ENCODE results near the gene ANKRD22.
A peak's percentile ranks its signal among the peaks of the same experiment; 100 is the strongest.

Gene ANKRD22

DNA sequence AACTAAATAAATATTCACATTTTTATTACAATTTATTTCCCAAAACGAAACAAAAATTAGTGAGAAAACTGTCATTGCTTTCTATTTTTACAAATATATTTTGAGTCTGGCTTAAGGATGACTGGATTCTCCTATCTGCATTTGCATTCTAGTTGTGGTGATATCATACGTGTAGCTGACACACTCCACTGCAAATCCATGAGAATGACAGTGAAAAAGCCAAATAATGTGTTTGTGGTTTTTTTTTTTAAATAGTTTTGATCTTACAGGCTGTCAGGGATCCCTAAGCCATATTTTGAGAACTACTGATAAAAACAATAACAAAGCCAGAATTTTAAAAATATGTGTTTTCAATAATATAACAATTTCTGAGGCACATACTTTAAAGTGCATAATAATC lies 22.6 kb upstream of the ANKRD22 start:
- no peak overlapping the region for H3K27ac ChIP-seq
- TF ChIP-seq, protein P1, sequence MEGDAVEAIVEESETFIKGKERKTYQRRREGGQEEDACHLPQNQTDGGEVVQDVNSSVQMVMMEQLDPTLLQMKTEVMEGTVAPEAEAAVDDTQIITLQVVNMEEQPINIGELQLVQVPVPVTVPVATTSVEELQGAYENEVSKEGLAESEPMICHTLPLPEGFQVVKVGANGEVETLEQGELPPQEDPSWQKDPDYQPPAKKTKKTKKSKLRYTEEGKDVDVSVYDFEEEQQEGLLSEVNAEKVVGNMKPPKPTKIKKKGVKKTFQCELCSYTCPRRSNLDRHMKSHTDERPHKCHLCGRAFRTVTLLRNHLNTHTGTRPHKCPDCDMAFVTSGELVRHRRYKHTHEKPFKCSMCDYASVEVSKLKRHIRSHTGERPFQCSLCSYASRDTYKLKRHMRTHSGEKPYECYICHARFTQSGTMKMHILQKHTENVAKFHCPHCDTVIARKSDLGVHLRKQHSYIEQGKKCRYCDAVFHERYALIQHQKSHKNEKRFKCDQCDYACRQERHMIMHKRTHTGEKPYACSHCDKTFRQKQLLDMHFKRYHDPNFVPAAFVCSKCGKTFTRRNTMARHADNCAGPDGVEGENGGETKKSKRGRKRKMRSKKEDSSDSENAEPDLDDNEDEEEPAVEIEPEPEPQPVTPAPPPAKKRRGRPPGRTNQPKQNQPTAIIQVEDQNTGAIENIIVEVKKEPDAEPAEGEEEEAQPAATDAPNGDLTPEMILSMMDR (IDR thresholded peaks at IDR 0.05): no peak
- no peak for TF ChIP-seq ZFX (IDR thresholded peaks at IDR 0.05; ENCODE audit: borderline replicate concordance)

GRCh38 chr10:88873757-88874156 lies 22.1 kb upstream of the ANKRD22 start:
- H3K27ac ChIP-seq: no peak overlapping the region
- no peak for TF ChIP-seq ZFX (IDR thresholded peaks at IDR 0.05; ENCODE audit: borderline replicate concordance)
- TF ChIP-seq, protein P1 (IDR thresholded peaks at IDR 0.05): no peak

DNA sequence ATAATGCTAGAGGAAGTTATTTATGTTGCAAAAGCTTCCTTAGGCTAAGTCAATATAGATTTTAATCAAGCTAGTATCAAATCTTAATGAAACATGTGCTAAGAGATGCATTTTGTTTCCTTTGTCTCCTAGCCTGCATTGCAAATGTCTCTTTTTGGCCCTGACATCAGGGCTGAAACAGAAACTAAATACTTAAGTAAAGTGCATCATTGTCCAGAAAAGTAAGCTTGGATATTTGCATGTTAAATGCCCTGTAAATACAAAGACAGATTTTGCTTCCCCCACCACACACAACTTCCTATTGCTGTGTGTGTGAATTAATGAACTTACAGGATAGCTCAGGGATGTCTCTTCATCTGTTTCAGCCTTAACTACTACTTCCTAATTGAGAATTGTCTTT lies 18.4 kb upstream of the ANKRD22 start:
- no peak for TF ChIP-seq ZFX (IDR thresholded peaks at IDR 0.05; ENCODE audit: borderline replicate concordance)
- TF ChIP-seq, protein P1 (IDR thresholded peaks at IDR 0.05): no peak
- no peak overlapping the region for H3K27ac ChIP-seq

DNA sequence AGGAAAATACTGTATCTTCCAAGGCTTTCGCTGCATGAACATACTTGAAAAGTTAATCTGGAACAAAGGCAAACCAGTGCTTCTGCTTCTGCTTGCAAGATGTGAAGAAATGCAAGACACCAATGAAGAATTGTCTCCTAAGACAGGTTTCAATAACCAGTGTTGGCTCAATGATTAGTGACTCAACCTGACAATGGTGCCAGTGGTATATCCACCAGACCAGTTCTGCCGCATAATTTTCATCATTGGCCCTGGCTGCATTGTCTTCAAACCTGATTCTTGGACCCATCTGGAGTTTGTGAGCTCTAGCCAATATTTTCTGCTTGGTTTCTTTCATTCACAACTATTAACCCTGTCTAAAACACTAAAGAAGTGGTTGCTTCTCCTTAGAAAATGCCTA lies 14.8 kb upstream of the ANKRD22 start:
- no peak for TF ChIP-seq ZFX (IDR thresholded peaks at IDR 0.05; ENCODE audit: borderline replicate concordance)
- TF ChIP-seq, protein P1 (IDR thresholded peaks at IDR 0.05): no peak
- H3K27ac ChIP-seq: no peak overlapping the region

DNA sequence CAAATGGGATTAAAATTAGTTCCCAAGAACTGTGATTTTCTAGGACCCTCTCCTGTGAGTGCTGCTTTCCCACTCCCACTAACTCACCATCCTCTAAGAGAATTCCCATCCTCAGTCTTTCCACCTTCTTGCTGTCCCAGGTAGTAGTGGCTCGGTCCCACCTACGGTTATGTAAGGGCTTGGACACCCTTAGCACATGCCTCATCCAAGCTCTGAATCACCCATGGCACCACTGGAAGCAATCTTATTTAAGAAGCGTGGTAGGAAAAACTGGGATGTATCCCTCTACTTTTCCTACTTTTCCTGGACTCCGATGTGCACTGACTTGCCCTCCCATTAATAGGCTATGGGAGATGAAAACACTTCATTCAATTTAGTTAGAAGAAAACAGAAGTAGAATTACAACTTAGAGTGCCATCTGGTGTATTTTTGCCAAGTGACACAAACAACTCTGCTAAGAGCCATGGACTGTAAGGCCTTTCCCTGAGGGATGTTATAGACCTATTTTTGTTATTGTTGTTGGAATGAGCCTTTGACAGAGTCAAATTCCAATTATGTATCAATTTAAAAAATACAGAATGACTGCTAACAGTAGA lies 13.7 kb upstream of the ANKRD22 start:
- TF ChIP-seq, protein P1 (IDR thresholded peaks at IDR 0.05): peak; percentile 35
- no peak for TF ChIP-seq ZFX (IDR thresholded peaks at IDR 0.05; ENCODE audit: borderline replicate concordance)
- H3K27ac ChIP-seq: no peak overlapping the region

DNA sequence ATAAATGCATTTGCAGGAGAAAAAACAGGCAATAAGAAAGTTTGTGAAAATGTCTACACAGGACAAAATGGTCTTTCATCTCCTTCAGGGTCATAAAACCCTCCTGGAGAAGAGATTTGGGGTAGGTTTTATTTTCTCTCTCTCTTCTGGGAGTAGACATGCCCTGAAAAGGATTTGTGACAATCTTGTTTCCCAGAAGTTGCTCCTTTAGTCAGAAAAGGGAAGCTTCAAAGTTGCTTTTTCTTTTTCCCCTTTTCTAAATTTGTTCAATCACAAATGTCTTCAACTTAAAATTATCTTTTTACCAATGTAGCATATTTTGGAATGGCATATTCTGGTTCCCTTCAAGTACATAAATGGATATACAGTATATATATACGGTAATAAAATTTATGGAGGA lies 9.4 kb upstream of the ANKRD22 start:
- TF ChIP-seq, protein P1 (IDR thresholded peaks at IDR 0.05): no peak
- no peak for TF ChIP-seq ZFX (IDR thresholded peaks at IDR 0.05; ENCODE audit: borderline replicate concordance)
- no peak overlapping the region for H3K27ac ChIP-seq

DNA sequence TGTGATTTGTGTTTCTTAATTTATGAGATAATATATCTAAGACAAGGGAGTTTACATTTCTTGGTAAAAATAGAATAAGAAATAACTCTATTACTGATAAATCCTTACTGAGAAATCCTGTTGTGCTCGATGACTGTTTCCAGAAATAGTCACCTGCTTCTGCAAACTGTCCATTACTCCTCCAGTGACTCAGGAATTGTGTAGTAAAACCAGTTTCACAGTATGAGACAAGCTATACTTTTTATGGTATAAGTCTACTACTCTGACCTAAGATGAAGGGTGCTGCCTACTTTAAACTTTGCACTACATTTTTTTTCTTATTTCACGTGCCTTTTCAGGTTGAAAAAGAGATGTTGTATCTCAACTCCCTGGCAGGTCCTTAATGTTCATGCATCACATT lies 6.8 kb upstream of the ANKRD22 start:
- no peak overlapping the region for H3K27ac ChIP-seq
- TF ChIP-seq, protein P1 (IDR thresholded peaks at IDR 0.05): no peak
- no peak for TF ChIP-seq ZFX (IDR thresholded peaks at IDR 0.05; ENCODE audit: borderline replicate concordance)

Data from 22Rv1 (cell line).